PC-3 (cell line): ENCODE data around the gene PSMG2. TPM values are rescaled to one million over a fixed set of nuclear protein-coding genes. Genes with fewer than 3 reads are reported as not detected.

Experiments
- ATAC-seq: fragments of 200-7000 bp; cut with Tn5 transposase; 2 replicates; pipeline ENCODE4 v1.9.1; 2020; ENCODE audit warnings: mild to moderate bottlenecking, moderate library complexity
- BruUV-seq: library from RNA; stranded (reverse); fragments of 400-500 nt; replicated peaks from 2 replicates; lab custom pipeline; 2021; lab: Mats Ljungman, UMichigan
- CTCF ChIA-PET: fragments of 300-600 bp; sonication (Branson Sonifier 250); formaldehyde crosslinking; loops from one replicate; lab custom pipeline; 2022; ENCODE audit warnings: antibody characterized with exemption; lab: Charles Lee
- POLR2A ChIA-PET: fragments of 300-600 bp; sonication (Branson Sonifier 250); formaldehyde crosslinking; loops from one replicate; lab custom pipeline; 2022; ENCODE audit warnings: antibody characterized with exemption; ENCODE audit not compliant: unreplicated experiment; lab: Charles Lee
- DNase-seq: peaks from one replicate; pipeline ENCODE4 v3.0.0-alpha.2; 2015
- H2AFZ ChIP-seq: fragments of 300-600 bp; sonication (generic); 2 replicates; pipeline ENCODE4 v1.6.0; 2016; ENCODE audit warnings: antibody characterized with exemption, low read length
- H3F3A ChIP-seq: fragments of 300-600 bp; sonication (generic); one replicate; pipeline ENCODE4 v1.6.0; 2017; ENCODE audit warnings: antibody characterized with exemption, low read length, control low read depth, mild to moderate bottlenecking; ENCODE audit not compliant: unreplicated experiment
- H3K27ac ChIP-seq: fragments of 300-600 bp; sonication (generic); 2 replicates; pipeline ENCODE4 v1.5.1; 2016; ENCODE audit warnings: mild to moderate bottlenecking, low read length
- H3K27me3 ChIP-seq: fragments of 300-600 bp; sonication (generic); 2 replicates; pipeline ENCODE4 v1.6.1; 2016; ENCODE audit warnings: low read length, mixed read lengths
- H3K36me3 ChIP-seq: fragments of 300-600 bp; sonication (generic); 2 replicates; pipeline ENCODE4 v1.6.1; 2016; ENCODE audit warnings: low read depth, mixed run types, low read length, mixed read lengths
- H3K4me1 ChIP-seq: fragments of 300-600 bp; sonication (generic); 2 replicates; pipeline ENCODE4 v1.5.1; 2016; ENCODE audit warnings: low read length; ENCODE audit not compliant: insufficient read depth
- H3K4me2 ChIP-seq: fragments of 300-600 bp; sonication (generic); 2 replicates; pipeline ENCODE4 v1.6.0; 2016; ENCODE audit warnings: low read length
- H3K4me3 ChIP-seq: fragments of 300-600 bp; sonication (generic); 2 replicates; pipeline ENCODE4 v1.5.1; 2016; ENCODE audit warnings: mild to moderate bottlenecking, low read length, mixed read lengths
- H3K79me2 ChIP-seq: fragments of 300-600 bp; sonication (generic); 2 replicates; pipeline ENCODE4 v1.6.1; 2017; ENCODE audit warnings: low read length, mixed read lengths
- H3K9ac ChIP-seq: fragments of 300-600 bp; sonication (generic); 2 replicates; pipeline ENCODE4 v1.6.0; 2016; ENCODE audit warnings: mild to moderate bottlenecking, low read length
- H3K9me2 ChIP-seq: fragments of 300-600 bp; sonication (generic); replicated peaks from 2 replicates; pipeline ENCODE4 v1.6.1; 2016; ENCODE audit warnings: mixed run types, low read length, mixed read lengths
- H3K9me3 ChIP-seq: fragments of 300-600 bp; sonication (generic); 2 replicates; pipeline ENCODE4 v1.6.1; 2016; ENCODE audit warnings: low read length, mixed read lengths
- H4K20me1 ChIP-seq: fragments of 300-600 bp; sonication (generic); 2 replicates; pipeline ENCODE4 v1.6.1; 2016; ENCODE audit warnings: low read length, mixed read lengths
- CTCF ChIP-seq: fragments of 300-600 bp; sonication (generic); conservative IDR thresholded peaks from 2 replicates; pipeline ENCODE4 v1.5.1; 2017; ENCODE audit warnings: antibody characterized with exemption, low read depth, mild to moderate bottlenecking, low read length
- EZH2 ChIP-seq: fragments of 300-600 bp; sonication (generic); IDR thresholded peaks from one replicate; pipeline ENCODE4 v1.6.1; 2017; ENCODE audit warnings: antibody characterized with exemption, mild to moderate bottlenecking, low read length; ENCODE audit not compliant: unreplicated experiment
- EZH2phosphoT487 ChIP-seq: fragments of 300-600 bp; sonication (generic); IDR thresholded peaks from 2 replicates; pipeline ENCODE4 v1.6.1; 2018; ENCODE audit warnings: mild to moderate bottlenecking, antibody characterized with exemption, low read length, borderline replicate concordance
- intact Hi-C: fragments of 100-400 bp; cut with micrococcal nuclease; formaldehyde crosslinking; loops from 2 replicates; pipeline ENCODE4 v1.9.0; 2023
- total RNA-seq: library from RNA; depleted of rRNA; stranded (reverse); fragments of >200 nt; gene quantifications from 2 replicates; pipeline ENCODE4 v1.2.3, GENCODE V29; 2014

Gene PSMG2
- total RNA-seq, 1 experiment from 2014 or later: 93.6 TPM

- POLR2A ChIA-PET: no interaction called here
- Histone ChIP-seq H3K4me1 (no peaks in the 10 kb centered on the region; the same call in 1 of the 2 replicates), H3K27me3 (no peaks in the 10 kb centered on the region), H3K9me3 (no peaks in the 10 kb centered on the region), H4K20me1 (no peaks in the 10 kb centered on the region), H2AFZ (no peak overlapping the region), H3F3A (no peaks in the 10 kb centered on the region), H3K4me2 (no peak overlapping the region), H3K9ac (no peak overlapping the region), H3K9me2 (no peaks in the 10 kb centered on the region), H3K79me2 (no peaks in the 10 kb centered on the region), H3K4me3 (no peak overlapping the region), H3K36me3 (no peaks in the 10 kb centered on the region), H3K27ac (no peak overlapping the region)
- ATAC-seq (no peak), DNase-seq (no peak)
- intact Hi-C loops: no loop called here
- TF ChIP-seq EZH2: no peak
- no peak for TF ChIP-seq EZH2phosphoT487
- TF ChIP-seq CTCF: no peak
- CTCF ChIA-PET: no interaction called here
- no TSS peak for BruUV-seq
Observed at GRCh38 chr18:12765126-12765525, 62.3 kb downstream of the PSMG2 start.

- intact Hi-C loops: no loop called here
- H3K9me3 ChIP-seq: no peaks in the 10 kb centered on the region
- CTCF ChIA-PET: no interaction called here
- no peaks in the 10 kb centered on the region for H3K9me2 ChIP-seq
- no peaks in the 10 kb centered on the region for H3F3A ChIP-seq
- H4K20me1 ChIP-seq: no peaks in the 10 kb centered on the region
- no peaks in the 10 kb centered on the region; the same call in 1 of the 2 replicates for H3K4me1 ChIP-seq
- H3K79me2 ChIP-seq: no peaks in the 10 kb centered on the region
- no peak overlapping the region for H3K4me3 ChIP-seq
- H3K4me2 ChIP-seq: no peak overlapping the region
- ATAC-seq (no peak), DNase-seq (no peak)
- TF ChIP-seq CTCF (no peak), EZH2 (no peak), EZH2phosphoT487 (no peak)
- BruUV-seq: no TSS peak
- POLR2A ChIA-PET: no interaction called here
- H3K27me3 ChIP-seq: no peaks in the 10 kb centered on the region
- H2AFZ ChIP-seq: no peak overlapping the region
- no peak overlapping the region for H3K9ac ChIP-seq
- no peak overlapping the region for H3K27ac ChIP-seq
- no peaks in the 10 kb centered on the region for H3K36me3 ChIP-seq
Observed at GRCh38 chr18:12765586-12765985, 62.7 kb downstream of the PSMG2 start.

- BruUV-seq: no TSS peak
- Histone ChIP-seq H3K9me2 (no peaks in the 10 kb centered on the region), H3F3A (no peaks in the 10 kb centered on the region), H2AFZ (no peak overlapping the region), H3K27me3 (no peaks in the 10 kb centered on the region), H4K20me1 (no peaks in the 10 kb centered on the region), H3K4me2 (no peak overlapping the region), H3K4me3 (no peak overlapping the region), H3K9me3 (no peaks in the 10 kb centered on the region), H3K9ac (no peak overlapping the region), H3K4me1 (no peaks in the 10 kb centered on the region; the same call in 1 of the 2 replicates), H3K79me2 (no peaks in the 10 kb centered on the region), H3K36me3 (no peaks in the 10 kb centered on the region), H3K27ac (no peak overlapping the region)
- peak; percentile 37; the same call in 1 of the 2 replicates for ATAC-seq
- intact Hi-C loops: no loop called here
- no peak for TF ChIP-seq EZH2
- TF ChIP-seq EZH2phosphoT487: no peak
- TF ChIP-seq CTCF: peak; percentile 25; the same call in 1 of the 2 replicates
- ChIA-PET CTCF (interaction anchor here (0.7 kb wide), 1 partner anchor 15 kb away, joined by 3 read pairs; no protein-coding TSS in a partner anchor), POLR2A (no interaction called here)
- no peak for DNase-seq
Observed at GRCh38 chr18:12766986-12767433, 64.2 kb downstream of the PSMG2 start.
